Ascending aorta (tissue), 2 donors: ENCODE results near the gene GPC3. TPM values are rescaled to one million over a fixed set of nuclear protein-coding genes. Genes with fewer than 3 reads are reported as not detected.

Source experiments
- DNase-seq, 2 donors: peaks; one replicate each; pipeline ENCODE4 v3.0.0-alpha.2; 2019; ENCODE audit warnings: low spot score in 2 of 2
- H3K27ac ChIP-seq, 2 donors: fragments of 200-600 bp; sonication (generic); one replicate each; pipeline ENCODE4 v1.5.1; 2016 to 2017; ENCODE audit warnings: mild to moderate bottlenecking in 1 of 2
- H3K27me3 ChIP-seq: fragments of 200-600 bp; sonication (generic); one replicate; pipeline ENCODE4 v1.5.1; 2017
- H3K36me3 ChIP-seq, 2 donors: fragments of 200-600 bp; sonication (generic); one replicate each; pipeline ENCODE4 v1.5.1; 2016
- H3K4me1 ChIP-seq, 2 donors: fragments of 200-600 bp; sonication (generic); one replicate each; pipeline ENCODE4 v1.5.1; 2016 to 2017; ENCODE audit warnings: mild to moderate bottlenecking in 1 of 2
- H3K4me3 ChIP-seq, 2 donors: fragments of 200-600 bp; sonication (generic); one replicate each; pipeline ENCODE4 v1.5.1; 2016 to 2017; ENCODE audit warnings: mild to moderate bottlenecking in 1 of 2
- H3K9me3 ChIP-seq, 2 donors: fragments of 200-600 bp; sonication (generic); one replicate each; pipeline ENCODE4 v1.5.1; 2016
- intact Hi-C: fragments of 100-400 bp; cut with DNase I; formaldehyde crosslinking; loops from one replicate; pipeline ENCODE4 v1.15.1; 2023
- total RNA-seq: library from RNA; depleted of rRNA; stranded (reverse); fragments of >200 nt; gene quantifications from one replicate; pipeline ENCODE4 v1.1.0, GENCODE V29; 2016
- TF ChIP-seq, protein P1 (sequence below), 3 experiments: fragments of 200-600 bp in 2 of 3; fragments of 450-650 bp in 1 of 3; sonication (generic) in 2 of 3; IDR thresholded peaks; one replicate each; pipeline ENCODE4 v1.5.1; 2016 to 2019; ENCODE audit warnings: antibody characterized with exemption in 3 of 3, mild to moderate bottlenecking in 1 of 3, moderate library complexity in 1 of 3

GPC3 gene
- total RNA-seq, 1 donor from 2014 or later = 0.75 TPM

DNA sequence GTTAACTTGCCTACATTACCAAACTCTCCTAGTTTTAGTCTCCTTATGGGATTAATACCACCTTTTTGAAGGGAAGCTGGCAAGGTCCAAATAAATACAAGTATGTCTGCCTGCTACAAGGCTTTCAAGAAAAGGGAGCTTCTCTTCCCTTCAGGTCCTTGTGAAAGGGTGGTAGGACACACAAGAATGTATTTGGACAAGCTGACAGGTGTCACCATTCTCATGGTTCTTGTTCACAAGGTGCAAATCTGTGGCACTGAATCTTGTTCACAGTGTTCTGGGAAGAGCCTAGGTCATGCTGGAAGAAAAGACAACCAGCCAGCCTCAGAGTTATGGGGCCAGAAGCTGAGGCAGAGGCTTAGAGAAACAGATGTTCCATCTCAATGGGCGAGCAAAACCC is 41.9 kb downstream of the GPC3 start:
- Histone ChIP-seq H3K36me3 (no peaks in the 10 kb centered on the region), H3K9me3 (no peaks in the 10 kb centered on the region), H3K4me1 (no peaks in the 10 kb centered on the region), H3K27ac (no peak overlapping the region), H3K27me3 (no peaks in the 10 kb centered on the region), H3K4me3 (no peak overlapping the region)
- TF ChIP-seq, protein P1, sequence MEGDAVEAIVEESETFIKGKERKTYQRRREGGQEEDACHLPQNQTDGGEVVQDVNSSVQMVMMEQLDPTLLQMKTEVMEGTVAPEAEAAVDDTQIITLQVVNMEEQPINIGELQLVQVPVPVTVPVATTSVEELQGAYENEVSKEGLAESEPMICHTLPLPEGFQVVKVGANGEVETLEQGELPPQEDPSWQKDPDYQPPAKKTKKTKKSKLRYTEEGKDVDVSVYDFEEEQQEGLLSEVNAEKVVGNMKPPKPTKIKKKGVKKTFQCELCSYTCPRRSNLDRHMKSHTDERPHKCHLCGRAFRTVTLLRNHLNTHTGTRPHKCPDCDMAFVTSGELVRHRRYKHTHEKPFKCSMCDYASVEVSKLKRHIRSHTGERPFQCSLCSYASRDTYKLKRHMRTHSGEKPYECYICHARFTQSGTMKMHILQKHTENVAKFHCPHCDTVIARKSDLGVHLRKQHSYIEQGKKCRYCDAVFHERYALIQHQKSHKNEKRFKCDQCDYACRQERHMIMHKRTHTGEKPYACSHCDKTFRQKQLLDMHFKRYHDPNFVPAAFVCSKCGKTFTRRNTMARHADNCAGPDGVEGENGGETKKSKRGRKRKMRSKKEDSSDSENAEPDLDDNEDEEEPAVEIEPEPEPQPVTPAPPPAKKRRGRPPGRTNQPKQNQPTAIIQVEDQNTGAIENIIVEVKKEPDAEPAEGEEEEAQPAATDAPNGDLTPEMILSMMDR (IDR thresholded peaks at IDR 0.05) = no peak
- no peak for DNase-seq
- intact Hi-C loops = no loop called here

DNA sequence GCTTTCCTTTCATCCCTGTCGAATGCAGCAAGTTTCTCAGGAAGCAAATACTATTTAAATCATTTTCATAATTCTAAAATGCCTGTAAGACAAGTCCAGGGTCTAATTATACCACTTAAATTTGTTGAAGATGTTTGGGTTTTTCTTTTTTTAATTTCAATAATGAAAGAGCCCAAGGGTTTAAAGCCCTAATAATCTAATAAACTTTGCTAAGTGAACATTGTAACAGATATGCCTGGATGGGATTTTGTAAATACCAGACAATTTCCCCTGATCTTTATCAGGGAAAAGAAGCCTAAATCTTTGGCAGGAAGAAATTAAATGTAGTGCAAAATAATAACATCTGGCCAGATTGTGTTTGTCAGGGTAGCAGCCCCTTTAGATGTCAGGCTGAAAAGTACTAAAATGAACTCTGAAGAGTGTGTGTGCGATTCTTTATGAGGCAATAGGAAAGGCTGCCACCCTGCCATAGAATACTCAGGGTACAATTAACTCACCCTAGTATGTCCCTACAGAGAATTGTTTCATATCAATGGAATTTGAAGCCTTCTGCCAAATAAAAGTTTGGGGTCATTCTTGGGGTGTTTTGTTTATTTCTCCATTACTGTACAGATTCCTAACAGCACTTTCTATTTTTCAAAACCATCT is 45.6 kb downstream of the GPC3 start:
- intact Hi-C loops = no loop called here

DNA sequence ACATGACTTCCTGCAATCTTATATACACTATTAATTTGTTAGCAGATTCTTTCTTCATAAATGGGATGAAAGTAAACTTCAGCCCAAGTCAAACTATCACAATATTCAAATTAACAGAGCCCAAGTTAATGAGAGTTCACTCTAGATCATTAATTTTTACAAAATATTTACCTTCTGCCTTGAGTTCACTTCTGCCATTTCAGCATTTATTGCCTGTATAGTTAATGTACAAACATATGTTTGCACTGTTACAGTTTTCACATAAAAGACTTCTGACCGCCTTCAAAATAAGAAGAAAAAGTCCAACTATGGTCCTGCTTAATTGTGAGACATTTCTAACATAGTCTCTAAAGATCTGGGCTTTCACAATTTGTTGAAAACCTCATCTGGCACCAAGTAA is 46.9 kb downstream of the GPC3 start:
- Histone ChIP-seq H3K4me3 (no peak overlapping the region), H3K9me3 (no peaks in the 10 kb centered on the region), H3K4me1 (no peaks in the 10 kb centered on the region), H3K27ac (no peak overlapping the region), H3K27me3 (no peaks in the 10 kb centered on the region), H3K36me3 (no peaks in the 10 kb centered on the region)
- DNase-seq = no peak
- TF ChIP-seq, protein P1 (IDR thresholded peaks at IDR 0.05) = no peak
- intact Hi-C loops = no loop called here

More for the DNA sequence above, 45.6 kb downstream of the GPC3 start:
- TF ChIP-seq, protein P1 (IDR thresholded peaks at IDR 0.05) = no peak
- H3K9me3 ChIP-seq = no peaks in the 10 kb centered on the region
- no peak overlapping the region for H3K4me3 ChIP-seq
- no peaks in the 10 kb centered on the region for H3K4me1 ChIP-seq
- H3K27ac ChIP-seq = no peak overlapping the region
- H3K36me3 ChIP-seq = no peaks in the 10 kb centered on the region
- H3K27me3 ChIP-seq = no peaks in the 10 kb centered on the region
- DNase-seq = no peak

DNA sequence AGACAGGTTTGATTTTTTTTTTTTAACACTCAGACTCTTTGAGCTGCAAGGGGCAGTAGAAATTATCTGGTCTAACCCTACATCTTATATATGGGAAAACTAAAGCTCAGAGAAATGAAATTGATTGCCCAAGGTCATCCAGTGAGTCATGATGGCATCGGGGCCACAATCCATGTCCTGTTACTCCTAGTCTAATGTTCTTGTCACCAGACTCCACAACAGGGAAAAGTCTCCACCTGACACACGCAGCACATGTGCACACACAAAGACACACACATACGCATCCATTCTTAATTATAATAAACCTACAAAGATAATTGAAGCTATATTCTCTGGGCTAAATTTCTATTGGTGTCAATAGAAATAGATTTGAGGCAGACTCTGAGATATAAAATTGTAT is 48.4 kb downstream of the GPC3 start:
- H3K4me1 ChIP-seq = no peaks in the 10 kb centered on the region
- no peaks in the 10 kb centered on the region for H3K27me3 ChIP-seq
- no peaks in the 10 kb centered on the region for H3K36me3 ChIP-seq
- no peaks in the 10 kb centered on the region for H3K9me3 ChIP-seq
- no peak overlapping the region for H3K27ac ChIP-seq
- no peak for DNase-seq
- intact Hi-C loops = no loop called here
- TF ChIP-seq, protein P1 (IDR thresholded peaks at IDR 0.05) = no peak
- no peak overlapping the region for H3K4me3 ChIP-seq

DNA sequence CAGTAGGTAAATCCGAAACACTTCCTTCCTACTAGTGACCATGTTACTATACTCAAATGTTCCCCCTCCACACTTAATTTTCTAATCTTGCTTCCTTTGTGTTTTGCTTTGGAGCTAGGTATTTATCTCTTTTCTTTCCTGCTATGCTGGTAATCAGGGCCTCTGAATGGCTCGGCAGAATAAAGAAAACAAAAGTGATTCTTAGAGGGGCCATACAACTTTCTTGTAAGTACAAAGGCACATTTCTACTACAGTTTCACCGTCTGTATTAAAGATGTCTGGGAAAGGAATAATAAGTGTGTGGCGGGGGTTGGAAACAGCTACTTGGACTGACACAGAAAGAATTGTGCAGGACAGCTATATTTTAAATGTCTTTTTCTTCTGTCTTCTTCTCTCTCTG is 50.3 kb downstream of the GPC3 start:
- Histone ChIP-seq H3K9me3 (no peaks in the 10 kb centered on the region), H3K4me1 (no peaks in the 10 kb centered on the region), H3K27ac (no peak overlapping the region), H3K36me3 (no peaks in the 10 kb centered on the region), H3K27me3 (no peaks in the 10 kb centered on the region), H3K4me3 (no peak overlapping the region)
- intact Hi-C loops = no loop called here
- TF ChIP-seq, protein P1 (IDR thresholded peaks at IDR 0.05) = no peak
- DNase-seq = no peak

DNA sequence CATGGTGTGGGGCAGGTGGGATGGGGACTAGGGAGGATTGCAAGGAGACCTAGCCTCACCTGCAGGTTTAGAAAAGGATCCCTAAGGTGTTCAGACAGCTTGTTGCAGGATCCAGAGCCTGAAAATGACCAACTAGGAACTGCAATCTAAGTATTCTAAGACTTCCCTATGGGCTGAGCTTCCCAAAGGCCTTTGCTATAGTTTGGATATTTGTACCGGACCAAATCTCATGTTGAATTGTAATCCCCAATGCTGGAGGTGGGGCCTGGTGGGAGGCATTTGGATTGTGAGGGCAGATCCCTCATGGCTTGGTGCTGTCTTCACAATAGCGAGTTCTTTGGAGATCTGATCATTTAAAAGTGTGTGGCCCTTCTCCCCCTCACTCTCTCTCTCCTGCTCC is 52.1 kb downstream of the GPC3 start:
- no peak overlapping the region for H3K27ac ChIP-seq
- H3K4me1 ChIP-seq = no peaks in the 10 kb centered on the region
- no peaks in the 10 kb centered on the region for H3K9me3 ChIP-seq
- intact Hi-C loops = no loop called here
- DNase-seq = no peak
- H3K4me3 ChIP-seq = no peak overlapping the region
- H3K36me3 ChIP-seq = no peaks in the 10 kb centered on the region
- no peaks in the 10 kb centered on the region for H3K27me3 ChIP-seq
- TF ChIP-seq, protein P1 (IDR thresholded peaks at IDR 0.05) = no peak
